NCI-H2196 treated with DMSO at 0.1 percent for 48 hours (cell line): ENCODE data around the gene TSEN2.
"Not testable (repeated sequence)": the region's sequence is repeated elsewhere in the genome, so short reads cannot be mapped to it uniquely, and the experiment has no call there.

Source experiments
- DNase-seq: peaks from one replicate; lab custom pipeline; 2025; ENCODE audit not compliant: unreplicated experiment; lab: John Stamatoyannopoulos, UW

TSEN2 gene

DNA sequence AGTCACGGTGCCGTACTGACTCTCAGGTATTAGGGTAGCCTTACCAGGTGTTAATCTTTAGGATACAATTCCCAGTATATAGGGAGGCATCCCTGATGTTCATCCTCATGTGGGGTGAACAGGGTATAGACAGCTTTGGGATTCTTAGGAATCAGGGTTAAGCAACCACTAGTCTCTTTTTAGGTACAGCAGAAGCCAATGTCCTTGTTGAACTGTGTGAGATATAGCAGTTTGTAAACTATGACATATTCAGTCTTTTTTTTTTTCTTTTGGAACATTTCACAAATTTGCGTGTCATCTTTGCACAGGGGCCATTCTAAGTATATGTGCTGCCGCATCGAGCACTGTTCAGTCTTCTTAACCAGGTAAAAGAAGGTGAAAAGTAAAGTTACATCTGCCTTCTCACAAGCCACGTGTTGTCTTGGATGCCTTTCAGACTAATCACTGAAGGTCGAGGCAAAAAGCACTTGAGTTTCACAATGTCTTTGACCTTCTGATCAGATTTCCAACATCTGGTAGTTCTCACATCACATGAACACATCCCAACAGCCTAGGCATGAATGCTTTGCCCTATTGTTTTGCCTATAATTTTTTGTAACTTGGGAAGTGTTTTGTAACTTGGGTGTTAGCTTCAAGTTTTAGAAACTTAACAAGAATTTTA, 17.2 kb downstream of the TSEN2 start:
- no peak for DNase-seq

GRCh38 chr3:12503126-12503957, 19.1 kb downstream of the TSEN2 start:
- DNase-seq = no peak

DNA sequence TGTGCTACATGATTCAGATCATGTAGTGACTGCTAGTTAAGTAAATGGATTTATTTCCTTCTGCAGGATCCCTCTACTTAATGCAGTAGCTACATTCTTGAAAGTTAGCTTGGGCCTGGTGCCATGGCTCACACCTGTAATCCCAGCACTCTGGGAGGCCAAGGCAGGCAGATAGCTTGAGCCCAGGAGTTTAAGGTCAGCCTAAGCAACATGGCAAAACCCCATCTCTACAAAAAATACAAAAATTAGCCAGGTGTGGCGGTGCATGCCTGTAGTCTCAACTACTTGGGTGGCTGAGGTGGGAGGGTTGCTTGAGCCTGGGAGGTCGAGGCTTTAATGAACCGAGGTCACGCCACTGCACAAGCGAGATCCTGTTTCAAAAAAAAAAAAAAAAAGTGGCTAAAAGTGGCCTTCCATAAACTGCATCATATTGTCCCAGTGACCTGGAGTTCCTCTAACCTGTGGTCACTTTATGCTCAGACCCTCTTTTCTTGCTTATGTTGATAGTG, 22.0 kb downstream of the TSEN2 start:
- DNase-seq = no peak

DNA sequence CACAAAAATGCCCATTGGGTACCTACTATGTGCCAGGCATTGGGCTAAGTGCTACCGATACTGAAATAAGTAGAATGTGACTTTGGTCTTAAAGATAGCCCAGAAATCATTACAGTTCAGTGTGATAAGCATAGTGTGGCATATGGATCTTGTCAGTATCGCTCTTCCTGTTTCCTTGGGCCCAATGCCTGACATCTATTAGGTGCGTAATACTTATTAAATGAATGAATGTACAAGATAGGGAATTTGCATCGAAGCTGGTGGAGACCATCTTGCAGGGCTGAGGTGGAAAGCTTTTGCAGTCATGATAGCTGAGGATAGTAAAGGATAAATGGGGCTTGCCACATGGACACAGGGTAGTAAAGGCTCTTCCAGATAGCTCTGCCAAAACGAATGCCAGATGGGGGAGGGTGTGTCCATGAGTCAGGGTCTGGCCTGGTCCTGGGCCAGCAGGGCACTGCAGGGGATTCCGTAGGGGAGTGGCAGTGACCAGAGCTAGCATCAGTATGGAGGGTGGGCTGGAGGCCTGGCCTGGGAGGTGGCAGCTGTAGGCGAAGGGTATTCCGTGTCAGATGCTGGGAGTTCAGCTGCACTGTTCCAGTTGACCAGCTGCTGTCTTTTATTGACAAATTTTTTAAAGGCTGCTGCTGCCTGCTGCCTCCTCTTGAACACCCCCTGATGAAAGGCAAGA, 23.5 kb downstream of the TSEN2 start:
- DNase-seq = no peak

DNA sequence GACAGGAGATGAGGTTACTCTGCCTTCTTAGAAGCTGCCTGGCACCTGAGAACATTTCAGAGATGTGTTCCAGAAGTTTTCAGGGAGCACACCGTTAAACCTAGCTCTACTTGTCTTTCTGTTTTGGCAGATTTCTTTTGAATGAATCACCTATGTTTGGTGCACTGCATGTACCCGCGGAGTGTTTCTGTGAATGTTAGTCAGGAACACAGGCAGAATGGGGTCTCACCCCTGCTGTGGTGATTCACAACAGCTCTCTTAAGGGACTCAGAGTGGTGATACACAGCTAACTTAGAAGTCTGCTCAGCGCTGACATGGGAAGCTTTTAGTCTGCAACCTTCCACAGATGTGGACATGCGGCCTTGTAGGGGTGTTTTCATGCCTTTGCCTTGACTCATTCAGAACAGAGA, 24.0 kb downstream of the TSEN2 start:
- DNase-seq = no peak

DNA sequence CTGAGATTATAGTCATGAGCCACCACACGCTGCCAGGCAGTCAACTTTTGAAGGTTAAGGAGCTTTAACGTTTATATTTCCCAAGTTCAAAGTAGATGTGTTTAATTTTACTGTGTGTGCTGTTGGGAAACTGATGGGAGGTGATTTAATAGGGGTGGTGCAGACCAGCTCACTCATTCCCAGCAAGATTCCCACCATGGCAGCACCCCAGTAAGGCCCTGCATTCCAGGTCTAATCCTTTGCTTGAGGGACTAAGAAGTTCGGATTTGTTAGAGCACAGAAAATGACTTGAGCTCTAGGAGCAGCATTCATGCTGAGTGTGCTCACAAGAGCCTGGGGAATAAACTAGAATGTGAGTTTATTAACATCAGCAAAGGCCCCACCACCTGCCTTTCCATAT, 25.2 kb downstream of the TSEN2 start:
- no peak for DNase-seq

DNA sequence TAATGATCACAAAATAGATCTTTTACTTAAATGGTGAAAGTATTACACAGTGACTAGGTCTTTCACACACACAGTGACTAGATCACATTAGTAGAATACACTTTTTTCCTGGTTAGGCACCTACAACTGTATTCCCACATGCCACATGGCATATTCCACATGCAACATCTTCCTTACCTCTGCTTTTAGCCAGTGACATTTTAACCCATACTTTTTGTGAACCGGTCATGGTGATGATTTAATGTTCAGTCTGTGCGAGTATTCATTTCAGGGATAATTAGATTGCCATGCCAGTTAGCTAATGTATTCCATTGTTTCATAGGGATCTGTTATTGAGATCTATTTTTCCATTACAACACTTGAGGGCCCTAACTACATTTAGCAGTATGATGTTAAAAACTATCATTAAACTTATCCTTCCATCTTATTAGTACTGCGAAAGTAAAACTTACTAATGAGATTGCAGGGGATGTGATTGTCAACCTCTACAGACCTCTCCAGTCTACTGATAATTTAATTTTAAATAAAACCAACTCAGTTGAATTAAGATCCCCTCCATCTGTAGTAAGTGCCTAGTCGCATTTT, 28.3 kb downstream of the TSEN2 start:
- no peak for DNase-seq

DNA sequence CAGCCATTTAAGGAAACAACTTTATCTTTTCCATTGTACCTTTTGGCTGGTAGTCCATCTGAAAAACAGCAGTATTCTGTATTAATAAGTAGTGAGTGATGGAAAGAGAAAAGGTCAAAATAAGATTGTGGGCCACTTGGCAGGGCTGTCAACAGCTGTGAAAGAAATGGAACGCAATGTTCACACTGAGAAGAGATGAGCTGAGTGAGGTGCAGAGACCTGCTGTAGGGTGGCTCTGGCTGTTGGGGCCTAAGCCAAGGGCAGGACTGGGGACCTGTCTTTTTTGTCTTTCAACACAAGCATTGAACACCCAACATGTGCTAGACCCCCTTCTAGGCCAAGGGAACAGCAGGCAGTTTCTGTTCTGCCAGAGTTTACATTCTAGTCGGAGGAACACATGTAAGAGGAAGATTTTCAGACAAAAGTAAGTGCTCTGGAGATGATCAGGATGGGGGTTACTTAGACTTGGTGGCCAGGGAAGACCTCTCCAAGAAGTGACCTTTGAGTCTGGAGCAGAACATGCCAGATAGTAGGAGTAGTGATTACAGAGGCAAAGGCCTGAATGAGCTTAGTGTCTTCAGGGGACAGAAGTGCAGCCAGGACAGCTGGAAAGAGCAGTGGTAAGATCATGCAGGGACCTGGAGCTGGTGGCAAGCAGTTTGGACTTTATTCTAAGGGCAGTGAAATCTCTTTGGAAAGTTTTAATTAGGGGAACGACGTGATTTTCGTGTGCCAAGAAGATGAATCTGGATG, 29.6 kb downstream of the TSEN2 start:
- no peak for DNase-seq

DNA sequence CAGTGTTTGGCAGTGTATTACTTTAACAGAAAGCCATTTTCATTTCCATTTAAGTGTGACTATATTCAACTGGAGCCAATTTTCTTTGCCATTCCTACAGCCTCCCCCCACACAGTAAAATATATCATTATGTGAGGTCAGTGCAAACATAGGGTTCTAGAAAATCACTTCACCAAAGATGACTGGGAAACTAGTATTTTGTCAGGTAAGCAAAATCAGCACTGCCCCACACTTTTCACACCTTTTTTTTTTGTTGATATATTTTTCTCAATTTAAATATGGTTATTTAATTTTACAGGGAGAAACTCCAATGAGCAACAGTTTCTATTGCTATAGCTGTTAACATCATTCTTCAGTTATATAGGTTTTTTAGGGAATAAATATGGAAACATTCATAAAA, 31.4 kb downstream of the TSEN2 start:
- DNase-seq = no peak

DNA sequence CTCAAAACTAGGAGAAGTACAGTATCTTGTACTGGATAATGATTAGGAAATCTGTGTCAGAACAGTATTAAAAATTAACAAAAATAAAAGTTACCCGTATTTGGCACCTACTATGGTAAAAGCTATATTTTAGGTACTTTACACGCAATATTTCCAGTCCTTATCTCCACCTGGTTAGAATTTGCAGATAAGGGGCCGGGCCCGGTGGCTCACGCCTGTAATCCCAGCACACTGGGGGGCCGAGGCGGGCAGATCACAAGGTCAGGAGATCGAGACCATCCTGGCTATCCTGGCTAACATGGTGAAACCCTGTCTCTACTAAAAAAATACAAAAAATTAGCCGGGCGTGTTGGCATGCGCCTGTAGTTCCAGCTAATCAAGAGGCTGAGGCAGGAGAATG, 32.6 kb downstream of the TSEN2 start:
- no peak for DNase-seq

DNA sequence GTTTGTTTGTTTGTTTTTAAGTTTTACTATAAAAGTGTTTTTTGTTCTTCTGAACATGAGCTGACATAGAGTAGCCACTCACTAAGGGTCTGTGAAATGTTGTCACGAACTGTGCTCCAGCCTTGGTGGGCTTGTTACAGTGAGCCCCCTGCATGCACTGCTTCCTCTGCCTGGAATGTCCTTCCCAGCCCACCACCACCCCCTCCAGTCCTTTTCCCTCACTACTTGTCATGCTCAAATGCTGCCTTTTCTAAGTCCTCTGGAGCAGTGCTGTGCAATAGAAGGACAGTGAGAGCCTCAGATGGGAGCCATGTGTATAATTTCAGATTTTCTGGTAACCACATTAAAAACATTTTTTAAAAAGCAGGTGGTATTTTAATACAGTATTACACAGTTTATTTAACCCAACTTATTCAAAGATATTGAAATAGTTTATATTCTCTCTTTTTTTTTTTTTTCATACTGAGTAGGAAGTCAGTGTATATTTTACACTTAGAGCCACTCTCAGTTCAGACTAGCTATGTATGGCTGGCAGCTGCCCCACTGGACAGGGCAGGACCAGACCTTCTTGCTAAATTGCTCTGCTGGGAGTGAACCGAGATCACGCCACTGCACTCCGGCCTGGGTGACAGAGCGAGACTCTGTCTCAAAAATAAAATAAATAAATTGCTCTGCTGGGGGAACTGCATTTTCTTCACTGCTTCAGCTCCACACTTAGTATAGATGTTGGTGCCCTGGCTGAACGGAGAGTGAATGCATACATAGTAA, 34.2 kb downstream of the TSEN2 start:
- no peak for DNase-seq

GRCh38 chr3:12521010-12521409, 36.7 kb downstream of the TSEN2 start:
- no peak for DNase-seq

DNA sequence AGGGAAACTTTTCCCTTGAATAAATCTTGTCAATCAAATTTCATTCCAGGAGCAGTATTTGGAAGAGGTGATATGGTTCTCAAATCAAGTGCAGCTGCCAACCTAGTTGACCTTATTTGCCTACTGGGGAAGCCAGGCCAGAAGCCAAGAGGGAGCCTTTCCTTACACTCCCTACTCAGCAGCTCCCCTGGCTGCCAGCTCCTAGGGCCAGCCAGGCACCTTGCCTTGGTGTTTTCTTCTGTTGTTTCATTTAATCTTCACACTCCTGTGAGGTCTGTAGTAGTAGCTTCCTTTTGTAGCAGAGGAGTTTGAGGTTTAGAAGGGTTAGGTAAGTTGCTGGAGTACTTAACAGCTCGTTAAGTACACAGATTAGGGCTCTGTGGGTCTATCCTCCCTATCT, 38.4 kb downstream of the TSEN2 start:
- no peak for DNase-seq

DNA sequence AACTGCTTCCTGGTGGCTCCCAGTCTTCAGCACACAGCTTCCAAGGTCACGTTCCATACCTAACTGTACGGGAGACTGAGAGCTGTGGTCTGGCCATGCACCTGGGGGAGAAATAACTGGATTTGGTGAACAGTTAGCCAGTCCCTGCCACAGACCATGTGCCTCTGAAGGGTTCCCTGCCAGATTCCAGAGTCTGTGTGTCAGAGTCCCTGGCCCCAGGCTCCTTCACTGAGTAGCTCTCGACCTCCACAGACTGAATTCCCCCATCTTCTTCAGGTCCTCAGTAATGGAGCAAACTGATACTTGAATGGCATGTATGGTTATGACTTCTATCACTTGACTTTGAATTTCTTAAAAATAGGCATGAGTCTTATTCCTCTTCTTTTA, 43.5 kb downstream of the TSEN2 start:
- no peak for DNase-seq

DNA sequence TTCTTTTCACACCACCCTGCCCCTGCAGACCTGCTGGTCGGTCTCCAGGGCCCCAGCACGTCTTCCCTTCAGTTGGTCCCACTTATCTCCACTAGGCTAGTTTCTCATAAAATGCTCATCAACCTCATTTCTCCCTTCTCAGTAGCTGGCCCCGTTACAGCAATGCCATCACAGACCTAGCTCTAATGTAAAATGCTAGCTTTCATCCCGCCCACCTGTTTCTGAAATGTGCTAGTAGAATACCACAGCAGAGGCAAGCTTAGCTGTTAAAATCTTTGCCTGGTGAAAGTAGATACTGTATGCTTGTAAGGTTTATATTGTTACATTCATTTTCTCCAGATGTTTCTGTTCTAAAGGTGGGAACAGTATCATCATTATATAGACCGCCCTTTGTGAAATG, 47.9 kb downstream of the TSEN2 start:
- no peak for DNase-seq

GRCh38 chr3:12536423-12536822, 52.1 kb downstream of the TSEN2 start:
- DNase-seq = no peak

DNA sequence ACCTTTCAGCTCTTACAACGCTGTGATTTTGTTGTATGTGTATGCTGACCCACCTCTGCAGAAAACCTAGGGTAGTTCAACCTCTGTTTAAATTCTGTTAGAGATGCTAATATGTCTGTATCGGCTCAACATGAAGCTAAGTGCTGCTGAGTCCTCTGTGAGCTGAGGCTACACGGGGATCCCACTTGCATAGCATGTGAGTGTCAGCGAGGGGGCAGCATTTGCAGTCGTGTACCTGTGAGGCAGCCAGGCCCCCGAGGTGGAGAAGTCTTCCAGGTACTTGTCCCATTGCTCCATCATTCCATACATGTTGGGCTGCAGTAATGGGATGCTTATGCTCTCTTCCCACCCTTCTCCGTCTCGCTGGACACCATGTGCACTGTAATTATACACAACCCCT, 57.3 kb downstream of the TSEN2 start:
- no peak for DNase-seq

GRCh38 chr3:12543497-12543896, 59.2 kb downstream of the TSEN2 start:
- DNase-seq = not testable (repeated sequence)

DNA sequence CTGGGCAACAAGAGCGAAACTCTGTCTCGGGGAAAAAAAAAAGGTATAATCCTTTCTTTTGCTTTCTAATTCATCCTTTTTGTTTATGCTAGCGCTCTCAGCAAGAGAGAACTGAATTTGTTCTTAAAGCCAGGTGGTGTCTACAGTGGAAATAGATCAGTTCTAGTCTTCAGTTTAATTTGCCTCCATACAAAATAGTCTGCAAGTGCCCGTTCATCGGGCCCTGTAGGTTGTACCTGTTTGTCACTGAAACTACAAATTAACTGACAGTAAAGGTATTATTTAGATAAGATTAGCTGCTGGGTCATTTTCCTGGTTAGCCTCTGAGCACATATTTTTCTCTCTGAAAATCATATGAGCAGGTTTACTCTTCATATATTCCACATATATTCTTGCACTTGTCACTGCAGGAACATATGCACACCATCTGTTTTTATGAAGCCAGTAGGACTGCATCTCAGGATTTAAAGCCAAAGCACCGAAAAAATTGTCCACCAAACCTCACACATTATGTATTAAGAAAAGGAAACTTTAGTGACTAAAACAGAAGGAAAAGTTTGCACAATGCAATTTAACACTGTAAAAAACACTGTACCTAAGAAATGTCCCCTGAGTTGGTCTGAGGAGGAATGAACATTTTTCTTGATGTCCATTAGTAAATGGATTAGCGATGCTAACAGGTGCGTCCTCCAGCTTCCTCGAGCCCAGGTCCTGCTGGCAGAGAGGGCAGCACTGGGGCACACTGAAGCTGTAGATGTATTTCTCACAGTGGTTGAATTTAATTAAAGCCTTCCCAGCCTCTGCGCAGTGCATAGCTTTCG, 60.6 kb downstream of the TSEN2 start:
- DNase-seq = no peak
